Astrocyte (in vitro differentiated cells and primary cell): ENCODE measurements around the gene P4HB.

ENCODE experiments used
- CTCF ChIP-seq: IDR thresholded peaks from 2 replicates; pipeline ENCODE4 v1.5.1; 2011; ENCODE audit warnings: low read depth, mild to moderate bottlenecking, inconsistent platforms, low read length, moderate library complexity; ENCODE audit not compliant: insufficient read depth
- EZH2 ChIP-seq: IDR thresholded peaks from 2 replicates; pipeline ENCODE4 v1.6.1; 2012; ENCODE audit warnings: mild to moderate bottlenecking, low read length, inconsistent platforms; ENCODE audit not compliant: insufficient read depth

GRCh38 chr17:81824595-81824994 lies 35.7 kb downstream of the P4HB start:
- TF ChIP-seq EZH2 = no peak
- no peak for TF ChIP-seq CTCF
